GM21528 (cell line): Measurements from ENCODE around the gene GABRD.

Experiments
- ATAC-seq: cut with Tn5 transposase; IDR thresholded peaks from one replicate; pipeline ENCODE4 v1.9.1; 2021; ENCODE audit warnings: mild to moderate bottlenecking, moderate library complexity; ENCODE audit not compliant: unreplicated experiment, low FRiP score

The GABRD gene

DNA sequence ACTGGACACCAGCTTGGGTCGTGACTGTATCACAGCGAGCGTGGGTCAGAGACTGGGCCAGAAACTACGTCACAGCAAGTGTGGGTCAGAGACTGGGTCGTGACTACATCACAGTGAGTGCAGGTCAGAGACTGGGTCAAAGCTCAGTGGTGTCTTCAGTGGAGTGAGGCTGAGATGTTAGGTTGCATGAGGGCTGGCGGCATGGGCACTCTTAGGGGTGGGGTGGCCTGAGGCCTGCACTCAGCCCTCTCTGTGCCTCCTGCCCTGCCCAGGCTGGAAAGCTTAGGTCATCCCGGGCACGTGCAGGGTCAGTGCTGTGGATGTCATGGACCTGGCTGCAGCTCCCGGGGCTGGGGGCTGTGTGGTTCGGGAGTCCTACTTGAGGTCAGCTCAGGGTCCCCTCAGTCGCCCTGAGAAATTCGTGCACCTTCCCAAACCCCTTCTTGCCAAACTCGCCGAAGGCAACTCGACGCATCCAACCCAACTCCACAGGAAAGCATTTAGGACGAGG lies 34.5 kb upstream of the GABRD start:
- ATAC-seq, result no peak

DNA sequence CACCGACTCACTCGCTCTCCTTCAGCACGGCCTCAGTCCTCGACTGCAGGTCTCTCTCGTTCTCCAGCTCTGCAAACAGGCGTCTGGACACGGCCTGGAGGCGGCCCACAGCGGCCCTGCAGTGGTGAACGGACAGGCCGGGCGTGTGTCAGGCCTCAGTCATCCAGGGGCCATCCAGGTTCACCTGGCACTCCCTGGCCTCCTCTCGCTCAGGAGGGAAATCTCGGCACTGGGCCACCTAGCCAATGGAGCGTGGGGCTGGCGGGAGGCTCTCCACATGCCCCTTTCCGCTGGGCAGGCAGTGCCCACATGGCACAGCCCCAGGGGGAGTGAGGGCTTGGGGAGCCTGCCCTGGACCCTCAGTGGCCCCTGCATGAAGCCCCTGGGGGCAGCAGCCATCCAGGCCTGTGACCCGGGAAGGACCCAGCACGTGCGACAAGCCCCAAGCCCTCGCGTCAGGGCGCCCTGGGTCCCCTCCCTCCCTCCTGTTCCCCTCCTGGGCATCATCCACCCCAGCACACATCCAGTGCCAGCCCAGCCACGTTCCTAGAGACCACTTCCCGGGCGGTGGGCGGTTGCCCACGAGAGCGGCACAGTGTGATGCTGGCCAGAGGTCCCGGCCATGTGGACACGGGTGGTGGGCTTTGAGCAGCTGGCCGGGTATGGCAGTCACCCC lies 33.6 kb upstream of the GABRD start:
- no peak for ATAC-seq

DNA sequence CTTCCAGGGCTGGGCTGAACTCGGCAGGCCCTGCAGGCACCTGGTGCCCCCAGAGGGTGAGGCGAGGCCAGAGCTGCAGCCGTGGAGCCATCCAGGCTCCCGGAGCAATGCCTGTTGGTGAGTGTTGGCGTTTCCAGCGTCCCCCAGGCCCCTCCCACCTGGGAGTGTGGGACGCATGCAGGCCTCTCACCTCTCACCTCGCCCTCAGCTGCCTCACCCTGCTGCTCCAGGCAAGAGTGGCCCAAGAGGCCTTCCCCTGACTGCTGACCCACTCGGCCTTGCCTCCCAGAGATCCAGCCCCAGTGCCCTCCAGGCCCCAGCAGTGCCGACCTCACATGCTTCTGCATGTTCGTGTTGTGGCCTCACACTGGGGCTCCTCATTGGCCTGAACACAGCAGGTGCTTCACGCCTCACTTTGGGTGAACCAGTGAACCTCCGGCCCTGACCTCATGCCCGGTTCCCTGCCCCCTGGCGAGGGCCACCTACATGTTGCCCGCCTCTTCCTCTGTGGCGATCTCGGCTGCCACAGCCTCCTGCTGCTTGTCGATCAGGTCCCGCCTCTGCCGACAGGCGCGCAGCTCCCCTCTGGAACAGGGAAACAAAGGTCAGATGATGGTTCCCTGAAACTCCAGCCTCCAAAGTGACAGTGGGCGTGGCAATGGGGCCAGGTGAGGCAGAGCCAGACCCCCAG lies 32.5 kb upstream of the GABRD start:
- no peak for ATAC-seq

DNA sequence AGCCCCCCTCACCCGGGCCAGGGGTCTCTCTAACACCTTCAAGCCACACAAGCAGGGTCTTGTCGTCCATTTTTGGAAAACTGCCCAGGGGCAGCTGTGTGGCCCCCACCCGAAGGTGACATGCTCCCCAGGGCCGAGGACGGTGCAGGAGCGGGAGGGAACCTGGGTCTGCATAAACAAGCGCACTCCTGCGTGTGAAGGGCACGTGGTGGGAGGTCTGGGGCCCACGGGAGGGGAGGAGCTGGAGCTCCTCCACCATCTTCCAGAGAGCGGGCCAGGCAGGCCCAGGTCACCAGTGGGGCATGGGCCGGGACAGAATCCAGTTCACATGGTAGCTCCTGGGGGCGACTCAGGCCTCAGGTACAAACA lies 32.0 kb upstream of the GABRD start:
- no peak for ATAC-seq

DNA sequence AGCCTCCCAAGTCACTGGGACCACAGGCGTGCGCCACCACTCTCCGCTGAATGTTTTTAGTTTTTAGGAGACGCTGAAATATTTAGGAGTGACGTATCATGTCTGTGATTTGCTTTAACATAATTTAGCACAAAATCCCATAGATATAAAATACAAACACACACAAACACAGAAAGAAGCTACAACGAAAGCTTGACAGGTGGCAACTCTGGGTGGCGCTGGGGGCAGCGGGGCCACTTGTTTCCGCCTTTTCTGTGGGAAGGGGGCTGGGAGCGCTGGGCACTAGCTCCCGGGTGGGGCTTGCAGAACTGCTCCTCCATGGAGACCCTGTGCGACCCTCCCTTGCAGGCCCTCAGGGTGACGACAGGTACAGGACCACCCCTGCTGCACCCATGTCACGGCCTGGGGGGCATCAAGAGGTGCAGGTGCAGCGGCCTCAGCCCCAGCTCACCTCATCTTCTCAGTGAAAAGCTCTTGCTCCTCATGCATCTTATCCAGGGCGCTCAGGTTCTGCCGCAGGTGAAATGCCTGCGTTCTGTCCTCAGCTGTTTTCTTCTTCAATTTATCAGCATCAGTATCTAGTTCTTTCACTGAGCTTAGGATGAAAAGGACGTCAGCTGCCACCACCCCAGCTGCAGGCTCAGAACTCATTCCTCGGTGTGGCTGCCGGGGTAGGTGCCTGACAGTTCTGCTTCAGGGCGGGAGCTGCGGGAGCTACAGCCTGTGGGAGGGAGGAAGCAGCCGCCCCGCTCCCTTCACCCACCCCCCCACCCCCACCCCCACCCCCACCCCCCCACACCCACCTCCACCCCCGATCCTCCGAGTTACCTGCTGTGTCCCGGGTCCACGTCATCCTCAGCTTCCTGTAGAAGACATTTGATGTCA lies 30.8 kb upstream of the GABRD start:
- ATAC-seq, result no peak

DNA sequence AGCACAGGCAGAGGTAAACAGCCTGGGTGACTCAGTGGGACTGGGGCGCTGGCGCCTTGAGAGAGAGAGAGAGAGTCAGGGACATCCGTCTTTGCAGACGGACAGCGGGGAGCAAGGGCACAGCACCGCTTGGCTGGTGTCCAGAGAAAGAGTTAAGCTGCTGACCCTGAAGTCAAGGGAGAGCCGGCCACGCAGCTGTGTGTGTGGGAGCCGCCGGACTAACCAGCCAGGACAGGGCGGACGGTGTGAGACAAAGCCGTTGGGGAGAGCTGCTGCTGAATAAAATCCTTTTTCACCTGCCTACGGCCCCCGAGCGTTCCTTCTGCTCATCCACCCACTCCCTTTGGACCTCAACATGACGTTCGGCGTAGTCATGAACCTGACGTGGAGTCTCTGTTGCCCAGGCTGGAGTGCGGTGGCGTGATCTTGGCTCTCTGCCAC lies 30.0 kb upstream of the GABRD start:
- no peak for ATAC-seq

DNA sequence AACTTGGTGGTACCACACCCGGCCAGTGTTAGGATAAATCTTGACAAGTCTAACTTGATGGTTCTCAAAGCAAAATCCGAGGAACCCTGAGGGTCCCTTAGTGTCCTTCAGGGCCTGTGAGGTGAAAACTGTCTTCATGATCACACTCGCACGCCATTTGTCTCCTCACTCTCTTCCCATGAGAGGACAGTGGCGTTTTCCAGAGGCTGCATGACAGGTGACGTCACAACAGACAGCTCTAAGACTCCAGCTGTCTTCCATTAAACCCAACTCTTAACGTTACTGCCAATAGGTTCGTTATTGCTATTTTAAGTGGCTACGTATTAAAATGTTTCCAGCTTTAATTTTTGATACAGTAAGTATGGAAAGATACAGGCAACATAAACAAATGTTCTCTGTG lies 29.4 kb upstream of the GABRD start:
- ATAC-seq, result no peak

DNA sequence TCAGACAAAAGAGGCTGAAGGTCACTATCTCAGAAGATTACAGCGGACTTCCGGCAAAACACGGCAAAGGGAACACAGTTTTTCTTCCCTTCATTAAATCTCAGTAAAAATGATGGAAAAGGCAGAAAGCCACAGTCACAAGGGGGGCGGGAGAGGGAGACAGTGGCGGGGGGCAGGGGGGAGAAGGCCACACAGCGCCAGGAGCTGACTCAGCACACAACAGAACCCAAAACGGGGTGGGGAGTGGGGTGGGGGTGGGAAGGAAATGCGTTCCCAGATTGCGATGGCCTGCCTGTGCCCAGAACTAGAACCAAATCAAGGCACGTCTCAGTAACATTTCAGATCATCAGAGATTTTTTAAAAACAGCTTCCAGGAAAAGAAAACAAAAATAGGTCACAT lies 28.9 kb upstream of the GABRD start:
- ATAC-seq, result no peak

DNA sequence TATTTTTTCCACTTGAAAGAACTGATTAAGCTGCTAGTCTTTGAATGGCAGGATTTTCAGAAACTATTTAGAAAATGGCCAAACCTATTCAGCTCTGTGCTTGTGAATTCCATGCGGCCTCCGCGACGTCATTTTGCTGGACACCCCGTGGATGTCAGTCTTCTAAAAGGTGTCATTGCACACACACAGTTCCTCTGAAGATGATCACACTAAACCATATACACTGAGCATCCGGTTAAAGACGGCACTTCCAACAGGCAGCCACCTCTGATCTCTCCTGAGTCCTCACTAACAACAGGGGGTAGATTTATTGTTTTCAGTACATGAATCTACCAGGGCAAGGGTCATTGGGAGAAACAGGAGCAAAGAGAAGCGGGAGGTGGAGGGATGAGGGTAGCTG lies 24.6 kb upstream of the GABRD start:
- no peak for ATAC-seq

DNA sequence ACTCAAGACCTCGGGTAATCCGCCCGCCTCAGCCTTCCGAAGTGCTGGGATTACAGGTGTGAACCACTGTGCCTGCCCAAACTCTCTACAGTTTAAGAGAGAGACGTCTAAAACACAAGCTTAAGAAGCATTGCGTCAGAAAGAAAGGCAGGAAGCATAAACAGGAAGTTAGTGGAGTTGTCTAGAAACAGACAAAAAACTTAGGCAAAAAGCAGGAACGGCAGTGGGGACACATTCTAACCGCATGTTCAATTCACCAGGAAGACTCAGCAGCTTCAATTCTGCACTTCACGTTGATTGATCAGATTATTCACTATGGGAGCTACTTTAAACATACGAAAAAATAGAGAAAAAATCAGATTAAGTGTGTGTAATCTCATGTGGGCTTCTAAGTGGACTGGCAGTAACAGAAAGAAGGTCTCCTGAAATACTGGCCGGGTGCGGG lies 22.9 kb upstream of the GABRD start:
- no peak for ATAC-seq

DNA sequence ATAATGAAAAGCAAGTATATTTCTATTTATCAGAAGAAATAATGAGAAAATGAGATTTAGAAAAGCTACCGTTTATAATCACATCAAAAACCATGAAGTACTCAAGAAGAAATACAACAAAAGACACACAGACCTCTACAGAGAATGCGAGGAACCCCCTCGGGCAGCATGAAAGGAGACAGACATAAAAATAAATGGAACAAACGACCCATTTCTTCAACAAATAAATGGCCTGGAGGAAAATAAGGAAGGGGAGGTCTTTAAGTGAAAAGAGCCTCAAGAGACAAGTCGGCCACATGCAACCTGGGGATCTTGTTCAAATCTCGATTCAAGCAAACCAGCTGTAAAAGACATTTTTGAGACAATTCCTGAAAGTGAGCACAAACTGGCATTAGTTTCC lies 21.6 kb upstream of the GABRD start:
- ATAC-seq, result no peak

DNA sequence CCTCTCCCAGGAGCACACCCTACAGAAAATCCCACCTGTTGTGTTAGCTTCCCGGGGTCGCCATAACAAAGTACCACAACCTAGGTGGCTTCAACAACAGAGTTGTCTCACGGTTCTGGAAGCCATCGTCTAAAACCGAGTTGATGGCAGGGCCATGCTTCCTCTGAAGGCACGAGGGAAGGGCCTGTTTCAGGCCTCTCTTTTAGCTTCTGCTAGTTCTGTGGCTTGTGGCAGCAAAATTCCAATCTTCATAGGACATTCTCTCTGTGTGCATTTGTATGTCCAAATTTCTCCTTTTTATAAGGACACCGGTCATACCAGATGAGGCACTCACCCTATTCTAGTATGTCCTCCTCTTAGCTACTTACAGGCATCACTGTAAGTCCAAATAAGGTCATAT lies 18.7 kb upstream of the GABRD start:
- no peak for ATAC-seq

DNA sequence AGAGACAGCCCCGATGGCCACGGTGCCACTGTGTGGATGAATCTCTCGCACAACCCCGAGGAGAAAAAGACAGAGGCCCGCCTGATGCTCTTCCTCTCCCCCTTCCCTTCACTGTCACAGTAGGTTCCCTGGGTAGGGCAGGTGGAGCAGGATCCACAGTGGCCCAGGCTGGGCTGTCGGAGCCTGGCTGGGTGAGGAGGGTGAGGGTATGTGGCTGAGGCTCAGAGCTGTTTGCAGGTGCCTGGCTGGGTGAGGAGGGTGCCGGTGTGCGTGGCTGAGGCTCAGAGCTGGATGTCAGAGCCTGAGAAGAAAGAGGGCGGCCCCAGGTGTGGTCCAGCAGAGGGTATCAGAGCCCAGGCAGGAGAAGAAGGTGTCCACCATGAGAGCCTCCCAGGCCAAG lies 18.3 kb upstream of the GABRD start:
- ATAC-seq, result no peak

DNA sequence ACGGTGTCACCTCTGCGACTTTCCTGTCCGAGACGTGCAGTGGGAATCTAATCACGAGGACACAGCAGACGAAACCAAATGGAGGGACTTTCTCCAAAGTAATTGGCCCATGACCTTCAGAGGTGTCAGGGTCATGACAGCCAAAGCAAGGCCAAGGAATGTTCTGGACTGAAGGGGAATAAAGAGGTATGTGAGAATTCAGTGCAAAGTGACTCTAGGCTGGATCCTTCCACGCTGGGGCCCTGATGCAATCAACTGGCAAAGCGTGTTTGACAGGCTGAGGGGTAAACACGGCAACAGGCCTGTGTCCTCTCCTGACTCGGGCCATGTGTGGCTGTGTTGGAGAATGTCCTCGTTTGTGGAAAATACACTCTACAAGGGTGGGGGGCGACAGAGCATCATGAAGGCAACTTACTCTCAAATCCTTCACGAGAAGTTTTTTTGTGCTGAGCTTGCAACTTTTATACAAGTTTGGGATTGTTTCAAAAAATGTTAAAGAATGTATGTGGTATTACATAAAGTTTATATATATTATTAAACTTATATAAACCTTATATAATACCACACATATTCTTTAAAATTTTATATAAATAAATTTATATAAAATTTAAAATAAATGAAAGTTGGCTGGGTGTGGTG lies 17.3 kb upstream of the GABRD start:
- ATAC-seq, result no peak

DNA sequence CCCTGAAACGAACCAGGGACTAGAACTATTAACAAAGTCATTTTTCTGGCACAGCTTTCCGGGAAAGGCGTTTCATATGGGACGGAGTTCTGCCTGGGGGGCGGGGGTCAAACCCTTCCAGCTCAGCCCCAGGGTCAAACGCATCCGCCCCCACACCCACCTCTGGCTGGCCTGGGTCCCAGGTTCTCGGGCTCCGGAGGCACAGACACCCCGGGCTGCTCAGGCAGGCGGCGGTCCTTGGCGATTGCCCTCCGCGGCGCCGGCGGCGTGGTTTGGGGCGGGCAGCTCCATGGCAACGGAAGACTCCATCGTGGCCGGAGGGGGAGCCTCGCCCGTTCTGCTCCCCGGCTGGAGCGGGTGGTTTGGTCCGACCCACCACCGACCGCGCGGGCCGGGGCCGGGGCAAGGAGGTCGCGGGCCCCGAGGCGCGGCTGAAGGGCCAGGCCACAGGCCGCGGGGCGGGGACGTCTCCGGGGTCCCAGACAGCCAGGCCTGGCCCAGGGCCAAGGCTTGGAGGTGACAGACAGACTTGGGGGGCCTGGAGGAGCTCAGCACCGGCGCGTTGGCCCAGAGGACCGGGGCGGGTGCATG lies 15.5 kb upstream of the GABRD start, which contains the start of gene CFAP74:
TSS of gene CFAP74 (minus strand) at position 246 of the 591 bp plus-strand sequence. CDS start 12,830 bp downstream, outside the sequence.
- no peak for ATAC-seq

DNA sequence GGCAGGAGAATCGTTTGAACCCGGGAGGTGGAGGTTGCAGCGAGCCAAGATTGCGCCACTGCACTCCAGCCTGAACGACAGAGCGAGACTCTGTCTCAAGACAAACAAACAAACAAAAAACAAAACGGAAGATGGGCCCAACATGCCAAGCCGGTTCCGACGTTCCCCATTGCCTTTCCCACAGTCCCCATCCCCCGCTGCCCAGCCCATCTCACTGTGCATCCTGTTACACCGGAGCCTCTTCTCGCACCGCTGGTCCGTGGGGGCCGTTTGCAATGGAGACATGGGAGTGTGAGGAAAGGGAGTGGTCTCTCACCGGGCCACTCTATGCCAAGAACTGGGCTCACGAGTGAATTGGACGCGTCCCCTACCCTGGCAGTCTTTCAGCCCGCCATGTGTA lies 14.3 kb upstream of the GABRD start:
- ATAC-seq, result no peak

DNA sequence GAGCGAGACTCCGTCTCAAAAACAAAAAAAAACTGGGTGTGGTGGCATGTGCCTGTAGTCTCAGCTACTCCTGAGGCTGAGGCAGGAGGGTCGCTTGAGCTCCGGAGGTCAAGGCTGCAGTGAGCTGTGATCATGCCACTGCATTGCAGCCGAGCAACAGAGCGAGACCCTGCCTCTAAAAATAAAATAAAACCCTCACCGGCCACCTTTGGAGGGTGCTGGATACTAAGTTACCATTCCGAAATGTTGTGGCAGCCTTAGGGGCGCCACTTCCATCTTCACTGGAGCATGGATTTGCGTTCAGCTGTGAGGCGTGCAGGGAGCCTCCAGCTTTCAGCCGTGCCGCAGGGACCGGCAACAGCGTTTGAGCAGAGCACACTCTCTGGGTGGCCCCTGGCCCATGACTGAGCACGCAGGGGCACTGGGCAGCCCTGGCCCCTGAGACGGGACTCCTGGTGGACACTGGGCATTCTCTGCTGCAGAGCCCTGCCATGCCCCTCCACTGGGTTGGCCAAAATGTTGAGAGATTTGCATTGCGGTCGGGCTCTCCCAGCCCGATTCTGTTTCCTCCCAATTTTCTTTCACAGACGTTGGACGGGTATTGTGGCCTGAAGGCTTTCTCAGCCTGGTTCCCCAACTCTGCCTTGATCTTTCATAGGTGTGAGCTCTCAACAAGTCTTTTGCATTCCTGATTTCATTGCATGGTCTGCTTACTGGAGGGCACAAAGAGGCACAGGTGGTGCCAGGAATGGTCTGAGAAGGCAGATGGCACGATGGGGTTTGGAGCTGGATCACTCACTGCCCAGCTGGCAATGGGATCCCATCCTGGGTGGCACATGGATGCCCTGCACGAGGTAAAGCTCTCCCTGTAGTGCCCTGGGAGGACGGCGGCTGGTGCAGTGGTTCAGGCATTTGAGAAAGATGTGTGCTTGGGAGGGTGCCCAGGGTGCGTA lies 9.8 kb upstream of the GABRD start:
- ATAC-seq, result no peak

DNA sequence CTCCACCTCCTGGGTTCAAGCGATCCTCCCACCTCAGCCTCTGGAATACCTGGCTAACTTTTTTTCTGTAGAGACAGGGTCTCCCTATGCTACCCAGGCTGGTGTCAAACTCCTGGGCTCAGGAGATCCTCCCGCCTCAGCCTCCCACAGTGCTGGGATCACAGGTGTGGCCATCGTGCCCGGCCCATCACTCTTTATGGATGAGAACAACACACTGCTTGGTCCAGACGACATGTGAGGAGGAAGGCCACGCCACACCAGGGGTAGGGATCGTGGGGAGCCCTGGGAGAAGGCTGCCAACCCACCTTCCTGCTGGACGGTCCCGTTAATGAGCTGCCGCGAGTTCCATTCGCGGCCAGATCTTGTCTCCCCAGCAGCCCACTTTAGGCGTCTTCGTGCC lies 5.0 kb upstream of the GABRD start:
- no peak for ATAC-seq
